Calu3 (cell line): Measurements from ENCODE around the gene HKDC1. TPM values are rescaled to one million over a fixed set of nuclear protein-coding genes. Genes with fewer than 3 reads are reported as not detected.
A peak's percentile ranks its signal among the peaks of the same experiment; 100 is the strongest.

Experiments used
- BruUV-seq: library from RNA; stranded (reverse); fragments of 400-500 nt; replicated peaks from 2 replicates; lab custom pipeline; 2021; lab: Mats Ljungman, UMichigan
- CTCF ChIA-PET: fragments of 300-600 bp; sonication (Branson Sonifier 250); formaldehyde crosslinking; loops from one replicate; lab custom pipeline; 2022; ENCODE audit warnings: antibody characterized with exemption; lab: Charles Lee
- DNase-seq: peaks from one replicate; pipeline ENCODE4 v3.0.0; 2022
- H3K27ac Mint-ChIP-seq: one replicate; pipeline ENCODE4 v1.8.0; 2022; ENCODE audit warnings: mixed read lengths; ENCODE audit not compliant: unreplicated experiment
- H3K27me3 Mint-ChIP-seq: one replicate; pipeline ENCODE4 v1.8.0; 2022; ENCODE audit warnings: mixed read lengths; ENCODE audit not compliant: unreplicated experiment
- H3K36me3 Mint-ChIP-seq: one replicate; pipeline ENCODE4 v1.8.0; 2022; ENCODE audit warnings: mild to moderate bottlenecking, moderate library complexity, mixed read lengths; ENCODE audit not compliant: insufficient read depth, unreplicated experiment
- H3K4me1 Mint-ChIP-seq: one replicate; pipeline ENCODE4 v1.8.0; 2022; ENCODE audit warnings: mild to moderate bottlenecking, low read depth, mixed read lengths; ENCODE audit not compliant: unreplicated experiment
- H3K4me3 Mint-ChIP-seq: one replicate; pipeline ENCODE4 v1.8.0; 2022; ENCODE audit warnings: mild to moderate bottlenecking, low read depth, moderate library complexity, mixed read lengths; ENCODE audit not compliant: unreplicated experiment
- H3K9me3 Mint-ChIP-seq: one replicate; pipeline ENCODE4 v1.8.0; 2022; ENCODE audit warnings: low read depth, mixed read lengths; ENCODE audit not compliant: unreplicated experiment
- CTCF ChIP-seq: fragments of 200-600 bp; IDR thresholded peaks from one replicate; pipeline ENCODE4 v1.8.0; 2022; ENCODE audit warnings: antibody characterized with exemption; ENCODE audit not compliant: unreplicated experiment
- intact Hi-C: fragments of 100-400 bp; cut with micrococcal nuclease; formaldehyde crosslinking; loops from one replicate; pipeline ENCODE4 v1.10.0; 2022; ENCODE audit not compliant: unreplicated experiment
- total RNA-seq: library from RNA; stranded (reverse); gene quantifications from 2 replicates; pipeline ENCODE4 v1.2.3, GENCODE V29; 2022

Gene HKDC1
- total RNA-seq, 1 experiment from 2014 or later: 112 TPM

GRCh38 chr10:69265521-69265920, 45.4 kb downstream of the HKDC1 start:
- BruUV-seq: no TSS peak
- DNase-seq: no peak
- Mint-ChIP-seq H3K9me3 (no peaks in the 10 kb centered on the region), H3K27me3 (no peaks in the 10 kb centered on the region), H3K4me3 (no peak overlapping the region), H3K36me3 (peaks cover 96% of the 10 kb centered on the region), H3K4me1 (peaks cover 5% of the 10 kb centered on the region), H3K27ac (no peak overlapping the region)
- CTCF ChIA-PET: interaction anchor here (0.6 to 0.7 kb wide), 2 partner anchors 29 to 280 kb away, joined by 3 to 4 read pairs; no protein-coding TSS in a partner anchor
- intact Hi-C loops: loop anchor here (10.0 kb wide), 1 partner anchor 129 kb away; no protein-coding TSS in a partner anchor
- TF ChIP-seq CTCF: no peak

- H3K4me1 Mint-ChIP-seq: peaks cover 5% of the 10 kb centered on the region
- no peak for TF ChIP-seq CTCF
- no TSS peak for BruUV-seq
- CTCF ChIA-PET: no interaction called here
- intact Hi-C loops: loop anchor here (10.0 kb wide), 1 partner anchor 126 kb away; no protein-coding TSS in a partner anchor
- H3K4me3 Mint-ChIP-seq: no peak overlapping the region
- H3K27ac Mint-ChIP-seq: peak overlapping the region; percentile 41
- DNase-seq: no peak
- H3K9me3 Mint-ChIP-seq: no peaks in the 10 kb centered on the region
- H3K36me3 Mint-ChIP-seq: peaks cover 97% of the 10 kb centered on the region
- H3K27me3 Mint-ChIP-seq: no peaks in the 10 kb centered on the region
Measured at GRCh38 chr10:69268761-69269416, 48.8 kb downstream of the HKDC1 start.

DNA sequence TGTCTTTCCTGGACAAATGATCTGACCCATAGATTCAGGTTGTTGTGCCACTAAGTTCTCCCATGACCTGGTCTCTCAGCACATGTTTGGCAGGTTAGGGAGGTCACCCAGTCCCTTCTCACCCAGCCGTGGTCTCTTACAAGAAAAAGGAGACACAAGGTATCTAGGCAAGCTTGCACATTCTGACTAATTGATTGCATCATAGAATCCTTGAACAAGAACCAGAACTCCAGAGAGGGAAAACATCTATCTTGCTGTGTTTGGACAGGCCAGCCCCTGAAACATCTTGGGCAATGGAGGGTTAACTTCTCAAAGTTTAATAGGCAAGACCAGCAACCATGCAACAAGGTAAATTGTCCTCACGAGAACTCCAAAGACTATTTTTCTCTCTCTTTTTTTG, 49.6 kb downstream of the HKDC1 start:
- no peak overlapping the region for H3K4me3 Mint-ChIP-seq
- H3K27me3 Mint-ChIP-seq: no peaks in the 10 kb centered on the region
- intact Hi-C loops: loop anchor here (10.0 kb wide), 1 partner anchor 125 kb away; no protein-coding TSS in a partner anchor
- H3K36me3 Mint-ChIP-seq: peaks cover 90% of the 10 kb centered on the region
- no peak for DNase-seq
- peak overlapping the region; percentile 41 for H3K27ac Mint-ChIP-seq
- H3K9me3 Mint-ChIP-seq: no peaks in the 10 kb centered on the region
- CTCF ChIA-PET: no interaction called here
- TF ChIP-seq CTCF: no peak
- BruUV-seq: no TSS peak
- H3K4me1 Mint-ChIP-seq: peaks cover 5% of the 10 kb centered on the region

- CTCF ChIA-PET: no interaction called here
- Mint-ChIP-seq H3K9me3 (no peaks in the 10 kb centered on the region), H3K27me3 (no peaks in the 10 kb centered on the region), H3K4me1 (peaks cover 5% of the 10 kb centered on the region), H3K36me3 (peaks cover 79% of the 10 kb centered on the region), H3K4me3 (no peak overlapping the region), H3K27ac (no peak overlapping the region)
- no peak for DNase-seq
- no TSS peak for BruUV-seq
- no peak for TF ChIP-seq CTCF
- intact Hi-C loops: no loop called here
Measured at GRCh38 chr10:69270990-69271389, 50.9 kb downstream of the HKDC1 start.
